ENCODE results near the gene MIF.
"Not testable (repeated sequence)": the region's sequence is repeated elsewhere in the genome, so short reads cannot be mapped to it uniquely, and the experiment has no call there.

MIF gene

DNA sequence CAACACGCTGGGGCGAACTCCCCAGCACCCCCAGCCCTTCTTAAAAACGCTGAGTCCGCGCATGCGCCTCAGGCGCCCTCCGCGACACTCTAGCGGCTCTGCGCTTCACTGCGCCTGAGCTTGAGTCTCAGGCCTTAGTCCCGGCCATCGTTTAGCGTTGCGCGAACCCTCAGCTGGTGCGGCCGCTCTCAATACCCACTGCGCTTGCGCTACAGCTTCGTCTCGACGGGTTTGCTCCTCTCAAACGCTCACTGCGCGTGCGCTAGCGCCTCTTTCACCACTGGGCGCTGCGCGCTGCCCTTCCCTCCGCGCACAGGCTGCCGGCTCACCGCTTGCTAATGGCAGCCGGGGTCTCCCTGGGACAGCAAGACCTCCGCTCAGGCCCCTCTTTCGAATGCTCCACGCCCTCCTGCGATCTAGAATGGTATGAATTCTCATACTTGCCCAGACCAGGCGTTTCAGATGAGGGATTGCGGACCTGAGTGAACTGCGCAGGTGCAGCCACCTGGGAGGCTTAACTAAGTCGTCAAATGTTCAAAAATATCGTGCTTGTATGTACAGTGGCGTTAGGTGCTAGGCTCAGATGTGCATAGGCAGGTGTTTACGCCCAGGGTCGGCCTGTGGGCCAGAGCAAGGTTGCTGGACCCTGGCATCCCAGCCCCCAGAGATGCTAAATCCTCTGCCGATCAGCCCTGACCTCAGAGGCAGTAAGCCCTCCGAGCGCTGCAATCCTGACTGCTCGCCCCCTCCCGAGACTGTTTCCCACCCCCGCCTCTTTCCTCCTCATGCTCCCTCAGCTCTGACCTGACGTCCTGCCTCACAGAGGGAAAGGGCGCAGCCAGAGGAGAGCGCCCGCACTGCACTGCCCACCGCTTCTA is 36.3 kb upstream of the MIF start, which contains the start of gene SLC2A11:
SLC2A11 (plus strand) TSS at position 270 of the 878 bp plus-strand sequence; CDS start at position 395, 125 bp downstream.
- H3K4me2 ChIP-seq (ENCODE audit: low read length), result peak within 1 kb of the TSS; percentile 97
- H3K4me3 ChIP-seq (ENCODE audit: low read length), result peak within 1 kb of the TSS; percentile 79
- H3K9me3 ChIP-seq (replicated peaks; ENCODE audit: low read length), result no peaks in the 10 kb centered on the region
- peak within 1 kb of the TSS; percentile 77 for H3K9ac ChIP-seq (ENCODE audit: low read depth, low read length)
- no peaks in the 10 kb centered on the region for H3K27me3 ChIP-seq (ENCODE audit: control insufficient read depth, insufficient read depth, low read length)
- peaks cover 20% of the 10 kb centered on the region for H3K4me1 ChIP-seq (ENCODE audit: control insufficient read depth, insufficient read depth, low read length)
- H3K36me3 ChIP-seq (ENCODE audit: insufficient read depth, low read length), result no peaks in the 10 kb centered on the region

DNA sequence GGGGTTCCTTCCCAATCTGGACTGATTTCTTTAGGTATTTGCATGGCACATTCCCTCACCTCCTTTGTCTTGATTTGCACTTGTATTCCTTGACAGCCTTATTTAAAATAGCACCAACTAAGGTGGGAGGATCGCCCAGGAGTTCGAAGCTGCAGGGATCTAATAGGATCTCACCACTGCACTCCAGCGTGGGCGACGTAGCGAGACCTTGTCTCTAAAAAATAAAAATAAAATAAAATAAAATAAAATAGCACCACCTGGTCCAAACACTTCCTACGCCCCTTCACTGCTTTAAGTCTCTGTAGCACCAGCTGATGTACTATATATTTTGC is 35.7 kb upstream of the MIF start:
- H3K4me3 ChIP-seq (ENCODE audit: low read length), result peak overlapping the region; percentile 79
- H3K27me3 ChIP-seq (ENCODE audit: control insufficient read depth, insufficient read depth, low read length), result no peaks in the 10 kb centered on the region
- no peaks in the 10 kb centered on the region for H3K36me3 ChIP-seq (ENCODE audit: insufficient read depth, low read length)
- no peaks in the 10 kb centered on the region for H3K9me3 ChIP-seq (replicated peaks; ENCODE audit: low read length)
- H3K4me2 ChIP-seq (ENCODE audit: low read length), result peak overlapping the region; percentile 97
- H3K9ac ChIP-seq (ENCODE audit: low read depth, low read length), result peak overlapping the region; percentile 77
- peaks cover 20% of the 10 kb centered on the region for H3K4me1 ChIP-seq (ENCODE audit: control insufficient read depth, insufficient read depth, low read length)

DNA sequence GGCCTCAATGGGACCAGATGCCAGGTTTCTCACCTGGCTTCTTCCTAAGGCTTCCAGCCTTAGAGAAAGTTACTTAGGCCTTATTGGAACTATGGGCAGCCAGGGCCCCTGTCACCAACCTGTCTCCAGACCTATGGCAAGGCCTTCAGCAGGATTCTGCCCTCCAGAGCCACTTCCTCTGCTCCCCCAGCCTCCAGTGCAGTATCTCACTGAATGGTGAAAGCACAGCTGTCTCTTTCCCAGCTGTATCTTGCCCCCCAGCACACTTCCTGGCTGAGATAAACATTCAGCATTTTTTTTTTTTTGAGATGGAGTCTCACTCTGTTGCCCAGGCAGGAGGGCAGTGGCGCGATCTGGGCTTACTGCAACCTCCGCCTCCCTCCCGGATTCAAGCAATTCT is 35.0 kb upstream of the MIF start:
- Histone ChIP-seq H3K4me1 (ENCODE audit: control insufficient read depth, insufficient read depth, low read length) (peaks cover 20% of the 10 kb centered on the region), H3K27me3 (ENCODE audit: control insufficient read depth, insufficient read depth, low read length) (no peaks in the 10 kb centered on the region), H3K9ac (ENCODE audit: low read depth, low read length) (no peak overlapping the region), H3K4me3 (ENCODE audit: low read length) (no peak overlapping the region), H3K9me3 (replicated peaks; ENCODE audit: low read length) (no peaks in the 10 kb centered on the region), H3K4me2 (ENCODE audit: low read length) (no peak overlapping the region), H3K36me3 (ENCODE audit: insufficient read depth, low read length) (no peaks in the 10 kb centered on the region)

DNA sequence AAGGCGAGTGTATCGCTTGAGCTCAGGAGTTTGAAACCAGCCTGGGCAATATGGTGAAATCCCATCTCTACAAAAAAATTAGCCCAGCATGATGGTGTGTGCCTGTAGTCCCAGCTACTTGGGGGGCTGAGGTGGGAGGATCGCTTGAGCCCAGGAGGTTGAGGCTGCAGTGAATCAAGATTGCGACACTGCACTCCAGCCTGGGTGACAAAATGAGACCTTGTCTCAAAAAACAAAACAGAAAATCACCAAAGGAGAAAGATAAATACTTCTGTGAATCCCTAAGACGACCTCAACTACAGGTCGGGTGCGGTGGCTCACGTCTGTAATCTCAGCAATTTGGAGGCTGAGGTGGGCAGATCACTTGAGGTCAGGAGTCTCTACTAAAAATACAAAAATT is 34.0 kb upstream of the MIF start:
- H3K4me2 ChIP-seq (ENCODE audit: low read length); H3K36me3 ChIP-seq (ENCODE audit: insufficient read depth, low read length); H3K4me3 ChIP-seq (ENCODE audit: low read length); H3K9ac ChIP-seq (ENCODE audit: low read depth, low read length); H3K9me3 ChIP-seq (replicated peaks; ENCODE audit: low read length); H3K27me3 ChIP-seq (ENCODE audit: control insufficient read depth, insufficient read depth, low read length): not testable (repeated sequence)
- peaks cover 20% of the 10 kb centered on the region for H3K4me1 ChIP-seq (ENCODE audit: control insufficient read depth, insufficient read depth, low read length)

DNA sequence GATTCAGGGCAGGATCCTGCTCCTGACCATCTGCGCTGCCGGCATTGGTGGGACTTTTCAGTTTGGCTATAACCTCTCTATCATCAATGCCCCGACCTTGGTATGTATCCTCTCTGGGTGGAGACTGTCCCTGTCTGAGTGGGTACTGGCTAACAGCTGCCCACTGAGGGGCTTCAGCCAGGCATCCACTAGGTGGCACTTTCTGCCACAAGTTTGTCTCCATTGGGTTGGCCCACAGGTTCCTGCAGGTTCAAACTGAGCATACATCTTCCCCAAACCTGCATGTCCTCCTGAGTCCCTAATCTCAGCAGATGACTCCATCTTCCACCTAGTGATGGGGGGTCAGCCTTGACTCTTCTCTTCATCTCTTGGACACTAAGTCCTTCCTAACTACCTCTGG is 32.1 kb upstream of the MIF start:
- Histone ChIP-seq H3K4me3 (ENCODE audit: low read length) (no peak overlapping the region), H3K9me3 (replicated peaks; ENCODE audit: low read length) (no peaks in the 10 kb centered on the region), H3K36me3 (ENCODE audit: insufficient read depth, low read length) (no peaks in the 10 kb centered on the region), H3K4me1 (ENCODE audit: control insufficient read depth, insufficient read depth, low read length) (peaks cover 11% of the 10 kb centered on the region), H3K4me2 (ENCODE audit: low read length) (no peak overlapping the region), H3K27me3 (ENCODE audit: control insufficient read depth, insufficient read depth, low read length) (no peaks in the 10 kb centered on the region), H3K9ac (ENCODE audit: low read depth, low read length) (no peak overlapping the region)

DNA sequence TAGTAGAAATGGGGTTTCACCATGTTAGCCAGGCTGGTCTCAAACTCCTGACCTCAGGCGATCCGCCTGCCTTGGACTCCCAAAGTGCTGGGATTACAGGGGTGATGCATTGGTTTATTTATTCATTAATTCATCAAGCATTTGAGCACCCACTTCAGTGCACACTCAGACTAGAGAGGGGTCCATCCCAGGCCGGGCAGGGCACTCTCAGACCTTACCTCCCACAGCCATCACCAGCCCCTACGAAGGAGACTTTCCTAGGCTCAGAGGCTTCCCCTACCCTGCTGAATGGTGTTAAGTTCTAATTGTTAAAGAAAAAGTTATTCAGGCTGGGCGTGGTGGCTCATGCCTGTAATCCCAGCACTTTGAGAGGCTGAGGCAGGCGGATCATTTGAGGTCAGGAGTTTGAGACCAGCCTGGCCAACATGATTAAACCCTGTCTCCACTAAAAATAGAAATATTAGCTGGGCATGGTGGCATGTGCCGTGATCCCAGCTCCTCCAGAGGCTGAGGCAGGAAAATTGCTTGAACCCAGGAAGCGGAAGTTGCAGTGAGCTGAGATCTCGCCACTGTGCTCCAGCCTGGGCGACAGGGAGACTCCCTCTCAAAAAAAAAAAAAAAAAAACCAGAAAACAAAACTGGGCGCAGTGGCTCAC is 29.6 kb upstream of the MIF start:
- H3K4me1 ChIP-seq (ENCODE audit: control insufficient read depth, insufficient read depth, low read length); H3K36me3 ChIP-seq (ENCODE audit: insufficient read depth, low read length); H3K27me3 ChIP-seq (ENCODE audit: control insufficient read depth, insufficient read depth, low read length); H3K4me3 ChIP-seq (ENCODE audit: low read length); H3K9ac ChIP-seq (ENCODE audit: low read depth, low read length); H3K9me3 ChIP-seq (replicated peaks; ENCODE audit: low read length); H3K4me2 ChIP-seq (ENCODE audit: low read length): not testable (repeated sequence)

DNA sequence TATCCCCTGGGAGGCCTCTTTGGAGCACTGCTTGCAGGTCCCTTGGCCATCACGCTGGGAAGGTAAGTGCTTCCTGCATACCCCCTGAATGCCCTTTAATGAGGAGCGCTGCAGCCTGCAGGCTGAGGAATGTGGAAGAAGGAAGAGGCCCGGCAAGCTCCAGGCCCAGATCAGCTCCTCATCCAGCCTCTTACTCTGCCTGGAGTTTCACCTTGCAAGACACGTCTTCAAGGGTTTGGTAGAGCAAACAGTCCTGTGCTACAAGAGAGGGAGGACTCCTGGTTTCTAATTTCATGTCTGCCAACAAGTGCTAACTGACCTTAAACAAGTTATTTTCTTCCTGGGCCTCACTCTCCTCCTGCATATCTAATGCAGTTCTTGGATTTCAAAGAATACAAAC is 25.6 kb upstream of the MIF start:
- Histone ChIP-seq H3K27me3 (ENCODE audit: control insufficient read depth, insufficient read depth, low read length) (no peaks in the 10 kb centered on the region), H3K9me3 (replicated peaks; ENCODE audit: low read length) (no peaks in the 10 kb centered on the region), H3K36me3 (ENCODE audit: insufficient read depth, low read length) (no peaks in the 10 kb centered on the region), H3K4me1 (ENCODE audit: control insufficient read depth, insufficient read depth, low read length) (no peaks in the 10 kb centered on the region), H3K9ac (ENCODE audit: low read depth, low read length) (no peak overlapping the region), H3K4me2 (ENCODE audit: low read length) (no peak overlapping the region), H3K4me3 (ENCODE audit: low read length) (no peak overlapping the region)

DNA sequence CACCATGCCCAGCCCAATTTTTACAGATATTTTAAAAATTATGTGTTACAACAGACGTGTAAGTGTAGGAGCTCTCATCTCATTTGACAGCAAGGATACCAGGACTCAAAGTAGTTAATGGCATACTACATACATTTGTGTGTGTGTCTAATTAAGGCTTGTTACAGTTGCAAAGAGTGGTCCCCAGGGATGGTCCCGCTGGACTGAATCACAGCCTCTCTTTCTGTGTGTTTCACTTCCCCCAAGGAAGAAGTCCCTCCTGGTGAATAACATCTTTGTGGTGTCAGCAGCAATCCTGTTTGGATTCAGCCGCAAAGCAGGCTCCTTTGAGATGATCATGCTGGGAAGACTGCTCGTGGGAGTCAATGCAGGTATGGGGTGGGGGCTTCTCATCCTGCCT is 19.3 kb upstream of the MIF start:
- no peaks in the 10 kb centered on the region for H3K4me1 ChIP-seq (ENCODE audit: control insufficient read depth, insufficient read depth, low read length)
- H3K4me2 ChIP-seq (ENCODE audit: low read length), result no peak overlapping the region
- no peaks in the 10 kb centered on the region for H3K9me3 ChIP-seq (replicated peaks; ENCODE audit: low read length)
- no peaks in the 10 kb centered on the region for H3K27me3 ChIP-seq (ENCODE audit: control insufficient read depth, insufficient read depth, low read length)
- no peak overlapping the region for H3K4me3 ChIP-seq (ENCODE audit: low read length)
- no peak overlapping the region for H3K9ac ChIP-seq (ENCODE audit: low read depth, low read length)
- peaks cover 3% of the 10 kb centered on the region for H3K36me3 ChIP-seq (ENCODE audit: insufficient read depth, low read length)

DNA sequence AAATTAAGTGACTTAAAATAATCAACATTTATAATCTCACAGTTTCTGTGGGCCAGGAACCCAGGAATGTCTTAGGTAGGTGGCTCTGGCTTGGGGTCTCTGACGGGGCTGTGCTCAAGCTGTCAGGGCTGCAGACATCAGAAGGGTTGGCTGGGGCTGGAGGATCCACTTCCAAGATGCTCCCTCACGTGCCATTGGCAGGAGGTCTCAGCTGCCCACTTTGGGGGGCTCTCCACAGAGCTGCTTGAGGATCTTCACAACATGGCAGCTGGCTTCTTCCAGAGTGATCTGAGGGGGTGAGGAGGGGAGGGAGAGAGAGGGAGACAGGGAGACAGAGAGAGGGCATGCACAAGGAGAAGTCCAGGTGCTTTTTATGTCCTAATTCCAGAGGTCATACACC is 18.4 kb upstream of the MIF start:
- no peak overlapping the region for H3K4me2 ChIP-seq (ENCODE audit: low read length)
- H3K9me3 ChIP-seq (replicated peaks; ENCODE audit: low read length), result no peaks in the 10 kb centered on the region
- H3K27me3 ChIP-seq (ENCODE audit: control insufficient read depth, insufficient read depth, low read length), result no peaks in the 10 kb centered on the region
- peaks cover 5% of the 10 kb centered on the region for H3K36me3 ChIP-seq (ENCODE audit: insufficient read depth, low read length)
- no peak overlapping the region for H3K9ac ChIP-seq (ENCODE audit: low read depth, low read length)
- no peak overlapping the region for H3K4me3 ChIP-seq (ENCODE audit: low read length)
- H3K4me1 ChIP-seq (ENCODE audit: control insufficient read depth, insufficient read depth, low read length), result no peaks in the 10 kb centered on the region

DNA sequence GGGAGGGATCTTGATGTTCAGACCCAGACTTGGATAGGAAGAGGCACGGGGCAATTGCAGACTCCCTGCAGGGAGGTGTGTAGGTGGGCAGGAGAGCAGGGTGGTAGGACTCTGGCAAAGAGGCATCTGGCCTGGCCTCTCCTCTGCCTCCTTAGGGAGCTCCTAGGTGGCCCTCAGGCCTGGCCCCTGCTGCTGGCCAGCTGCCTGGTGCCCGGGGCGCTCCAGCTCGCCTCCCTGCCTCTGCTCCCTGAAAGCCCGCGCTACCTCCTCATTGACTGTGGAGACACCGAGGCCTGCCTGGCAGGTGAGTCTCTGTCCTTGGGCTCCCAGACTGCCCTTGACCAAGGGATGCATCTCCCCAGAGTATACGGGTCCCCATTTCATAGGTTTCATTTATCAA is 16.6 kb upstream of the MIF start:
- no peaks in the 10 kb centered on the region for H3K9me3 ChIP-seq (replicated peaks; ENCODE audit: low read length)
- H3K4me1 ChIP-seq (ENCODE audit: control insufficient read depth, insufficient read depth, low read length), result no peaks in the 10 kb centered on the region
- H3K4me3 ChIP-seq (ENCODE audit: low read length), result no peak overlapping the region
- H3K9ac ChIP-seq (ENCODE audit: low read depth, low read length), result no peak overlapping the region
- H3K4me2 ChIP-seq (ENCODE audit: low read length), result no peak overlapping the region
- no peaks in the 10 kb centered on the region for H3K27me3 ChIP-seq (ENCODE audit: control insufficient read depth, insufficient read depth, low read length)
- peaks cover 7% of the 10 kb centered on the region for H3K36me3 ChIP-seq (ENCODE audit: insufficient read depth, low read length)

DNA sequence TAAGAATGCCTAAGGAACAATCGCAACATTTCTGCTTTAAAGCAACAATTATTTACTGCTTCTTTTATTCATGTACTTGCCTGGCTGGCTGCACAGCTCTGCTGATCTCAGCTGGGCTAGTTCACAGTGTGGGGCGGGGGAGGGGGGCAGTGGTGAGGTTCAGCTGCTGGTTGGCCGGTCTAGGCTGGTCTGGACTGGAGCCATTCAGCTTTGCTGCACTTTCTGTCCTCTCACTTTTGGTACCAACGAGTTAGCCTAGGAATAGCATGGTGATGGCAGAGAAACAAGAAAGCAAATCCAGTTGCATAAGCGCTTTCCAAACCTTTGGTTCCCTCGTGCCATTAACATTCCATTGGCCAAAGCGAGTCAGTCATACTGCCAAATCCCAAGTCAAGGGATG is 16.0 kb upstream of the MIF start:
- H3K9ac ChIP-seq (ENCODE audit: low read depth, low read length), result no peak overlapping the region
- no peaks in the 10 kb centered on the region for H3K27me3 ChIP-seq (ENCODE audit: control insufficient read depth, insufficient read depth, low read length)
- H3K4me3 ChIP-seq (ENCODE audit: low read length), result no peak overlapping the region
- no peaks in the 10 kb centered on the region for H3K4me1 ChIP-seq (ENCODE audit: control insufficient read depth, insufficient read depth, low read length)
- no peaks in the 10 kb centered on the region for H3K9me3 ChIP-seq (replicated peaks; ENCODE audit: low read length)
- H3K4me2 ChIP-seq (ENCODE audit: low read length), result no peak overlapping the region
- peaks cover 7% of the 10 kb centered on the region for H3K36me3 ChIP-seq (ENCODE audit: insufficient read depth, low read length)

DNA sequence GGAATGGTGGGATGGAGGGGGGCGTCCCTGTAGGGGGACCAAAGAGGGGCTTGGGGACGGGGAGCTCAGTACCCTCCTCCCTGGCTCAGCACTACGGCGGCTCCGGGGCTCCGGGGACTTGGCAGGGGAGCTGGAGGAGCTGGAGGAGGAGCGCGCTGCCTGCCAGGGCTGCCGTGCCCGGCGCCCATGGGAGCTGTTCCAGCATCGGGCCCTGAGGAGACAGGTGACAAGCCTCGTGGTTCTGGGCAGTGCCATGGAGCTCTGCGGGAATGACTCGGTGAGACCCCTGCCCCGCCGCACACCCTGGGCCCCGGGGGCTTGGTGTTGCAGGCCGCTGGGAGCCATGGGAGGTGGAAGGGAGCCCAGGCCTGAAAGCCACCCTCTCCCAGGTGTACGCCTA is 11.8 kb upstream of the MIF start:
- H3K4me3 ChIP-seq (ENCODE audit: low read length), result no peak overlapping the region
- no peak overlapping the region for H3K4me2 ChIP-seq (ENCODE audit: low read length)
- no peaks in the 10 kb centered on the region for H3K4me1 ChIP-seq (ENCODE audit: control insufficient read depth, insufficient read depth, low read length)
- H3K36me3 ChIP-seq (ENCODE audit: insufficient read depth, low read length), result peaks cover 7% of the 10 kb centered on the region
- H3K27me3 ChIP-seq (ENCODE audit: control insufficient read depth, insufficient read depth, low read length), result no peaks in the 10 kb centered on the region
- H3K9me3 ChIP-seq (replicated peaks; ENCODE audit: low read length), result no peaks in the 10 kb centered on the region
- no peak overlapping the region for H3K9ac ChIP-seq (ENCODE audit: low read depth, low read length)

Measured in skeletal muscle satellite cell (primary cell).